GM23248 (cell line): Measurements from ENCODE around the gene ATOSA. TPM values are rescaled to one million over a fixed set of nuclear protein-coding genes. Genes with fewer than 3 reads are reported as not detected.

Source experiments
- DNase-seq: peaks from one replicate; pipeline ENCODE4 v3.0.0-alpha.2; 2015
- H2AFZ ChIP-seq: fragments of 200-600 bp; sonication (generic); 2 replicates; pipeline ENCODE4 v1.6.1; 2016; ENCODE audit warnings: antibody characterized with exemption
- H3F3A ChIP-seq: fragments of 200-600 bp; sonication (generic); 2 replicates; pipeline ENCODE4 v1.6.1; 2016; ENCODE audit warnings: mild to moderate bottlenecking, antibody characterized with exemption, mixed run types; ENCODE audit not compliant: insufficient read depth
- H3K27ac ChIP-seq: fragments of 200-600 bp; sonication (generic); 2 replicates; pipeline ENCODE4 v1.5.1; 2016; ENCODE audit warnings: mild to moderate bottlenecking
- H3K27me3 ChIP-seq: fragments of 200-600 bp; sonication (generic); replicated peaks from 2 replicates; pipeline ENCODE4 v1.6.1; 2016; ENCODE audit warnings: mild to moderate bottlenecking; ENCODE audit not compliant: insufficient read depth
- H3K36me3 ChIP-seq: fragments of 200-600 bp; sonication (generic); 2 replicates; pipeline ENCODE4 v1.6.1; 2016; ENCODE audit warnings: low read depth, mild to moderate bottlenecking
- H3K4me1 ChIP-seq: fragments of 200-600 bp; sonication (generic); 2 replicates; pipeline ENCODE4 v1.6.1; 2016; ENCODE audit warnings: mild to moderate bottlenecking; ENCODE audit not compliant: insufficient read depth
- H3K4me2 ChIP-seq: fragments of 200-600 bp; sonication (generic); one replicate; pipeline ENCODE4 v1.6.1; 2016; ENCODE audit warnings: mild to moderate bottlenecking; ENCODE audit not compliant: unreplicated experiment
- H3K4me3 ChIP-seq: fragments of 200-600 bp; sonication (generic); 2 replicates; pipeline ENCODE4 v1.5.1; 2016; ENCODE audit warnings: mild to moderate bottlenecking
- H3K79me2 ChIP-seq: fragments of 200-600 bp; sonication (generic); 2 replicates; pipeline ENCODE4 v1.6.1; 2016; ENCODE audit warnings: mild to moderate bottlenecking; ENCODE audit not compliant: insufficient read depth
- H3K9ac ChIP-seq: fragments of 200-600 bp; sonication (generic); 2 replicates; pipeline ENCODE4 v1.6.1; 2016; ENCODE audit warnings: mild to moderate bottlenecking
- H3K9me2 ChIP-seq: fragments of 200-600 bp; sonication (generic); 2 replicates; pipeline ENCODE4 v1.6.1; 2016; ENCODE audit warnings: mixed run types, mild to moderate bottlenecking, moderate library complexity; ENCODE audit not compliant: insufficient read depth
- H3K9me3 ChIP-seq: fragments of 200-600 bp; sonication (generic); one replicate; pipeline ENCODE4 v1.6.1; 2017; ENCODE audit warnings: low read depth
- H4K20me1 ChIP-seq: fragments of 200-600 bp; sonication (generic); 2 replicates; pipeline ENCODE4 v1.6.0; 2016; ENCODE audit not compliant: insufficient read depth
- EZH2 ChIP-seq: fragments of 200-600 bp; sonication (generic); IDR thresholded peaks from 2 replicates; pipeline ENCODE4 v1.6.1; 2018; ENCODE audit warnings: antibody characterized with exemption, mild to moderate bottlenecking; ENCODE audit not compliant: insufficient read depth, poor library complexity, severe bottlenecking
- EZH2phosphoT487 ChIP-seq: fragments of 200-600 bp; sonication (generic); IDR thresholded peaks from 2 replicates; pipeline ENCODE4 v1.6.1; 2018; ENCODE audit warnings: antibody characterized with exemption, moderate library complexity, mild to moderate bottlenecking, low read depth; ENCODE audit not compliant: insufficient read depth
- WGBS, 2 experiments: methylation state at CpG; one replicate each; pipeline ENCODE4 v1.1.6; 2015 to 2017; ENCODE audit warnings: low lambda C conversion rate in 2 of 2, low coverage in 1 of 2; ENCODE audit errors: missing lambda C conversion rate in 2 of 2; 5-methylcytosine and 5-hydroxymethylcytosine counted together
- in situ Hi-C: fragments of 300-500 bp; cut with MboI; formaldehyde crosslinking; loops from 2 replicates; pipeline ENCODE4 v1.15.0; 2020
- polyA plus RNA-seq: library from polyadenylated mRNA; unstranded; fragments of >200 nt; fragmentation: Nextera tagmentation; extraction: Ambion mirVana; gene quantifications from 2 replicates; pipeline ENCODE4 v1.2.1, GENCODE V29; 2016
- total RNA-seq: library from RNA; depleted of rRNA; stranded (reverse); fragments of >200 nt; shearing (Covaris generic); gene quantifications from 2 replicates; pipeline ENCODE4 v1.2.3, GENCODE V29; 2014

The ATOSA gene
- total and polyA plus RNA-seq, 2 experiments from 2014 or later: 6.3 to 11.0 TPM

DNA sequence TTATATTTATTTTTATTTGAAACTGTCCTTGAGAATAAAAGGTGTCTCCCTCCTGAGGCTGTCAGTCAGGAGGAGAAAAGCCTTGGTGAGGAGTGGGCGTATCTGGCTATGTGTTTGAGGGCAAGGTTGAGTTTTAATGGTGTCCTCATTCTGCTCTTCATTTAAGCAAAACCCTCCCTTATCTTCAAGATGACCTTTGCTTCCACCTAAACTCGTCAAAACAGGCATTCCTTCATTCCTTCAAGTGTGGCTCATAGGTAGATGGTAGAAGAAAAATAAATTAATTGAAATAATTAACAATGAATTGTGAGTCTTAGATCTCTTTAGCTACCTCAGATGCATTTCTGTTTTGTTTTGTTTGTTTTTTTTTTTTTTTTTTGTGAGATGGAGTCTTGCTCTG lies 39.4 kb upstream of the ATOSA start:
- WGBS, 2 experiments: 51 to 55% methylated on average over 2 of the region's 2 CpGs
- no peak overlapping the region for H3K9ac ChIP-seq
- no peaks in the 10 kb centered on the region for H3K4me1 ChIP-seq
- no peak overlapping the region for H3K4me2 ChIP-seq
- H3K27me3 ChIP-seq: no peaks in the 10 kb centered on the region
- no peaks in the 10 kb centered on the region for H3K9me2 ChIP-seq
- H3K4me3 ChIP-seq: no peak overlapping the region
- H2AFZ ChIP-seq: no peak overlapping the region
- H3K27ac ChIP-seq: no peak overlapping the region
- no peak for DNase-seq
- H3K79me2 ChIP-seq: no peaks in the 10 kb centered on the region
- no peaks in the 10 kb centered on the region for H3K9me3 ChIP-seq
- H3K36me3 ChIP-seq: no peaks in the 10 kb centered on the region
- in situ Hi-C loops: no loop called here
- no peaks in the 10 kb centered on the region for H3F3A ChIP-seq
- no peaks in the 10 kb centered on the region for H4K20me1 ChIP-seq
- TF ChIP-seq EZH2 (no peak), EZH2phosphoT487 (no peak)

DNA sequence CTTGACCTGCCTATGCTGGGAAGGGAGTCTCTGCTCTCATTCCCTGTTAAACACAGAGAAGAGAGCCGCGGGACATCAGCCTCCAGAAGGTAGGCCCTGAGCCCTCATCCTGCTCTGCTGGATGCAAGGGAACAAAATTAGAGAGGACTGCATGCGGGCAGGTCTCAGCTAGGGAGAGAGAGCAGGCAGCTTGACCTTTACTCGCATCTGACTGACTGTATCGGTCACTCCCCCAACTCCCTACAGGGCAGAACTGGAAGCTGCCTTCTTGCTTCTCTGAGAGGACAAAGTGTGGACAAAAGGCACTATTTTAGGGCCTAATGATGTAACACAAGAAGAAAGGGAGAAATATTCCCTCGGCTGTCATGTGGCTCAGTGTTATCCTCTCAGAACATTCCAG lies 38.7 kb upstream of the ATOSA start:
- no peak overlapping the region for H3K27ac ChIP-seq
- peaks cover 3% of the 10 kb centered on the region; the same call in 1 of the 2 replicates for H3K27me3 ChIP-seq
- no peaks in the 10 kb centered on the region for H3F3A ChIP-seq
- WGBS, 2 experiments: 86 to 90% methylated on average over 6 of the region's 6 CpGs
- H3K4me2 ChIP-seq: no peak overlapping the region
- no peaks in the 10 kb centered on the region for H3K79me2 ChIP-seq
- H3K36me3 ChIP-seq: no peaks in the 10 kb centered on the region
- H3K9ac ChIP-seq: no peak overlapping the region
- H4K20me1 ChIP-seq: no peaks in the 10 kb centered on the region
- no peaks in the 10 kb centered on the region for H3K4me1 ChIP-seq
- in situ Hi-C loops: no loop called here
- H2AFZ ChIP-seq: no peak overlapping the region
- H3K9me2 ChIP-seq: no peaks in the 10 kb centered on the region
- no peak overlapping the region for H3K4me3 ChIP-seq
- no peak for DNase-seq
- no peaks in the 10 kb centered on the region for H3K9me3 ChIP-seq
- TF ChIP-seq EZH2 (no peak), EZH2phosphoT487 (no peak)

DNA sequence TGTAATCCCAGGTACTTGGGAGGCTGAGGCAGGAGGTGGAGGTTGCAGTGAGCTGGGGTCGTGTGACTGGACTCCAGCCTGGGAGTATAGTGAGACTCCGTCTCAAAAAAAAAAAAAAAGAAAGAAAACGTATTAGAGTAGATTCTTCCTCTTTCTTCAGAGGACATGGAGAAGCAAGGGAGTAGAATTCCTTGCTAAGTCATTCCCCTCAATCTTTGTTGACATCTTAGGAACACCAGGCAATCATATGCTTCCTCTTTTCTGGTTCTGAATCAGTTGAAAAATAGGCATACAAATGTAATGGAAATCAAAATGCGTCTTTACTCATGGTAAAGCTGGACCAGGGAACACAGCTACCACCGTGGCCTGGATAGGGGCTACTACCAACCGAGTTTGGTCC lies 38.3 kb upstream of the ATOSA start:
- Histone ChIP-seq H2AFZ (no peak overlapping the region), H3K27ac (no peak overlapping the region), H3K36me3 (no peaks in the 10 kb centered on the region), H3K9me2 (no peaks in the 10 kb centered on the region), H3K9me3 (no peaks in the 10 kb centered on the region), H3K4me3 (no peak overlapping the region), H3K79me2 (no peaks in the 10 kb centered on the region), H3F3A (no peaks in the 10 kb centered on the region), H4K20me1 (no peaks in the 10 kb centered on the region), H3K27me3 (peaks cover 7% of the 10 kb centered on the region), H3K9ac (no peak overlapping the region), H3K4me2 (no peak overlapping the region), H3K4me1 (no peaks in the 10 kb centered on the region)
- no peak for DNase-seq
- 80 to 82% methylated on average over 6 of the region's 6 CpGs for WGBS, 2 experiments
- TF ChIP-seq EZH2 (no peak), EZH2phosphoT487 (no peak)
- in situ Hi-C loops: no loop called here

DNA sequence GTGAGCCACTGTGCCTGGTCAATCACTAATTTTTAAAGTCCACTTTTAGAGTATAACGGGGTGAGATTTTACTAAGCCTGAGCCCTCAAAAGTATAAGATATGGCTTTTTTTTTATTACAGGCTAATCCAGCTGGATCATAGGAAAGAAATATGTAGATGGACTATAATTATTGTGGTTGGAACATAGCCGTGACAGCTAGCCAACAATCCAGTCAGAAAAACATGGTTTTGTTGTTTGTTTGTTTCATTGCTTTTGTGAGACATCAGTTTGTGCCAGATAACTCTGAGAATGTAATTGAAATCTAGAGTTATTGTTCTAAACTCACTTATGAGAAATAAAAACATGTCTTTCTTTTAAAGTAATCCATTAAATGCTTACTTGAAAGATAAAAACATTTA lies 37.3 kb upstream of the ATOSA start:
- in situ Hi-C loops: no loop called here
- Histone ChIP-seq H3K79me2 (no peaks in the 10 kb centered on the region), H3K4me3 (no peak overlapping the region), H3K9me3 (no peaks in the 10 kb centered on the region), H2AFZ (no peak overlapping the region), H3K27ac (no peak overlapping the region), H3K36me3 (no peaks in the 10 kb centered on the region), H3F3A (no peaks in the 10 kb centered on the region), H3K27me3 (peaks cover 10% of the 10 kb centered on the region), H3K9ac (no peak overlapping the region), H3K9me2 (no peaks in the 10 kb centered on the region), H3K4me1 (no peaks in the 10 kb centered on the region), H3K4me2 (no peak overlapping the region), H4K20me1 (no peaks in the 10 kb centered on the region)
- WGBS, 2 experiments: 41 to 44% methylated on average over 2 of the region's 2 CpGs
- TF ChIP-seq EZH2 (no peak), EZH2phosphoT487 (no peak)
- DNase-seq: no peak

DNA sequence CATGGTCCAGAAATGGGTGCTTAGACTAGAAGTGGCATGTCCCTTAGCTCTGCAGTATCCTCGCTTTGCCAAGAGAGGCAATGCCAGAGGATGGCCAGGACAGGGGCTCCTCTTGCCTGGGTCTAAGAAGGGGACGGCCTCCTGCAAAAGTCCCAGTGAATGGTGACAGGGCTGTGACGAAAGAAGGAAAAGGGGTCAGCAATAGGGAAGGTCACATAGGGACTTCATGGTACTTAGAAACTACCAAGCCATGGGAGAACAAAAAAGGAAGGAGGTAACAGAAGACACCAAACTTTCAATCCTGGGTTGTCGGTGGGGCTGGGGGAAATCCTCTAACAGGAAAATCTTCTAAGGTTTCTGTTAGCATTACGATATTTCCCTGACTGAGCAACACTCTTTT lies 36.2 kb upstream of the ATOSA start:
- 64 to 74% methylated on average over 5 of the region's 5 CpGs for WGBS, 2 experiments
- in situ Hi-C loops: no loop called here

More for the DNA sequence above, 36.2 kb upstream of the ATOSA start:
- H4K20me1 ChIP-seq: no peaks in the 10 kb centered on the region
- H3K9me3 ChIP-seq: no peaks in the 10 kb centered on the region
- no peaks in the 10 kb centered on the region for H3F3A ChIP-seq
- no peaks in the 10 kb centered on the region for H3K4me1 ChIP-seq
- TF ChIP-seq EZH2 (no peak), EZH2phosphoT487 (no peak)
- H3K36me3 ChIP-seq: no peaks in the 10 kb centered on the region
- H3K27ac ChIP-seq: no peak overlapping the region
- no peak overlapping the region for H3K4me3 ChIP-seq
- no peak overlapping the region for H3K4me2 ChIP-seq
- H2AFZ ChIP-seq: no peak overlapping the region
- H3K9ac ChIP-seq: no peak overlapping the region
- H3K79me2 ChIP-seq: no peaks in the 10 kb centered on the region
- no peak for DNase-seq
- H3K9me2 ChIP-seq: no peaks in the 10 kb centered on the region
- H3K27me3 ChIP-seq: peaks cover 10% of the 10 kb centered on the region
